HG03159 (cell line): ENCODE data around the gene TAOK3.

Experiments used
- ATAC-seq: cut with Tn5 transposase; IDR thresholded peaks from one replicate; pipeline ENCODE4 v1.9.1; 2021; ENCODE audit warnings: mild to moderate bottlenecking, moderate library complexity; ENCODE audit not compliant: unreplicated experiment

The TAOK3 gene

DNA sequence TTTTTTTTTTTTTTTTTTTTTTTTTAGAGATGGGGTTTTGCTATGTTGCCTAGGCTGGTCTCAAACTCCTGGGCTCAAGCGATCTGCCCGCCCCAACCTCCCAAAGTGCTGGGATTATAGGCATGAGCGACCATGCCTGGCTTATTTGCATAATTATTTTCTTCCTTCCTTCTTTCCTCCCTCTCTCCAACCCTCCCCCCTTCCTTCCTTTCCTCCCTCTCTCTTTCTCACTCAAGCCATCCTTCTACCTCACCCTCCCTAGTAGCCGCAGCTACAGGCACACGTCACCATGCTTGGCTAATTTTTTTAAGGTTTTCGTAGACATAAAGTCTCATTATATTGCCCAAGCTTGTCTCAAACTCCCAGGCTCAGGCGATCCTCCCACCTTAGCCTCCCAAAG is 152.9 kb downstream of the TAOK3 start:
- ATAC-seq: no peak

DNA sequence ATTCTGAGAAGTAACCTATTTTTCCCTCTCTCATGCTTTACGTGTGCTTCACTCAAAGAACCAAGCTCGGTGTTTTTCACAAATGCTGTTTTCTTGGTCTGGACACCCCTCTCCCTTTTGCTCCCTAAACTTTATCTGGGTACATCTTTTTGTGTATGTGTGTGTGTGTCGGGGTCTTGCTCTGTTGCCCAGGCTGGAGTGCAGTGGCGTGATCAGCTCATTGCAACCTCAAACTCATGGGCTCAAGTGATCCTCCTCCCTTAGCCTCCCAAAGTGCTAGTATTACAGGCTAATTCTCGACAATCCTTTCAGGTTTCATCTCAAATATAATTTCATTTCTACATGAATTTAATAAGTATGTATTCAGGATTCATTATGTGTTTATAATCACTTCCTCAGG is 153.6 kb downstream of the TAOK3 start:
- no peak for ATAC-seq

DNA sequence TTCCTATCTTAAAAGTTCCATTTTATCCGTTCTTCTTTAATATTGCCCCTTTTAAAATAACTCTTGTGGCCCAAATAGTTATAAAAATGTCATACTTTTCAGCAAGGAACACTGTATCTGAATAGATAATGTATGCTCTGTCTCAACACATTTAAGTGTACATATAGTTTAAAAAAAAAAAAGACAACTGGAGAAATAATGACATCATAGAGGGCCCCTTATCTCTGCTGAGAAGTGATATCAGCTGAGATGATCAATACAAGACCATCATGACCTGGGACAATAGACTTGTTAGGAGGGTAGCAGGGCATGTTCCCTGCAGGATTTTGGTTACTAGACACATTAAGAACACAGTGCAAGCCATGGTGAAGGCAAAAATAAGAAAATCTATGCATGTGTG is 159.3 kb downstream of the TAOK3 start:
- ATAC-seq: no peak

DNA sequence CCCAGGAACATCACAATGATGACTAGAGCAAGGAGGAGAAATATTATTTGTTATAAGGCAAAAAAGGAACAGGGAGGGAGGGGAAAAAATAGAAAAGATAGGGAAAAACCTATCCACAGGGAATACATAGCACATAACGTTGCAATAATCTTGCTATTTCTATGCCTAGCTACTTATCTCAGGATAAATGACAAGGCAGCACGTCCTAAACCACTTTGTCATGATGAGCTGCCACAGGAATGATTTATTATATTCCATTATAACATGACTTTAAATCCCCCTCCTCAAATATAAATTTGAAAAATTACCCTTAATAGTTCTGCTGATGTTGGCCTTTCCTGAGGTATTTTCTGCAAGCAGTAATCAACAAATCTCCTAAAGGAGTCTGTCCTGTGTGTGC is 160.1 kb downstream of the TAOK3 start:
- no peak for ATAC-seq

DNA sequence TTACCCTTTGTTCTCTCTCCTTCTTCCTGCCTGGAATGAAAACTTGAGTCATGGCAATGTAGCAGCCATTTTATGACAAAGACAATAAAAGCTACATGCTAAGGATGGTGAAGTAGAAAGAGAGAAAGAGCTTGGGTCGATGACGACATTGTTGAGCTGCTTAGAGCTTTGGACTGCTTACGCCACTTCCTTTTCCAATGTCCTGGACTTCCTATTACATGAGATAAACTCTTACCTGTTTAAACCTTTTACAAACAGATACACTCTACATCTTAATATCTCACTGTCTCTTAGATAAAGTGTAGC is 166.6 kb downstream of the TAOK3 start:
- ATAC-seq: no peak

- ATAC-seq: no peak
These were observed 178.7 kb downstream of the TAOK3 start for GRCh38 chr12:118193958-118194357.

- ATAC-seq: no peak
These were observed 179.2 kb downstream of the TAOK3 start for GRCh38 chr12:118193477-118193876.

DNA sequence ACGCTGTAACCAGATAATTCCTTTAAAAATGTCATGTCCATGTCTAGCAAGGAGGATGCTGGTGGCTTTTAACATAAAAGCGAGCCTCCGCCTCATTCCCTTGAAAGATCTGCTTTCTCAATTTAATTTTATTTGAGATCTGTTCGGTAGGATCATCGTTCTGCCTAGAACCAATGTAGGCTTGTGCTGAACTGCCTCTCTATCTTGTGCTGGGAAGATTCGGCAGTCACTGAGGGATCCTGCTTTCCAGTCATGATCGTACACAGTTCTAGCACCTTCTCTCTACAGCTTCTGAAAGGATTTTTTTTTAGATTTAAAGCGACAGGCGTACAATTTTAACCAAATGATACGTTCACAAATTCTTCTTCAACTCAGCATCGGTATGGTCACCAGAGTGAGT is 182.4 kb downstream of the TAOK3 start:
- ATAC-seq: no peak

DNA sequence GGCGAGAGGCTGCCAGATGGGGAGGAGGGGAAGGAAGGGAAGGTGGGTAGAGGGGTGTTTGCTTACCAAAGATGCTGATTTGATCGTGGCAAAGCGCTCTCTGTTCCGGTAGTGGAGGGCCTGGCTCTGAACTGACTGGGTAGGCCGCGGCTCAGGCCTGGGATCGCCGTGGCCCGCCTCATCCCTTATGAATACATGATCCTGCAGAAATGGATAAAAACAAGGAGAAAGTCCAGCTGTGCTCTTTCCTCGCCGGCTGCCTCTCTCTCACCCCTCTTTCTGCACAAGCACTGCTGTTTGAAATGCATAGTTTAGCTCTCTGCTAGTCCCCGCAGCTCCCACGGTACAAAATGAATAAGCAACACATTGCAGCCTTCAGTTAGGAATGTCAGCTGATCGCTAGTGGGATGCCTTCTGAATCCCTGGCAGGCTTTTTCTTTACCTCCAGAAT is 182.9 kb downstream of the TAOK3 start:
- ATAC-seq: no peak

DNA sequence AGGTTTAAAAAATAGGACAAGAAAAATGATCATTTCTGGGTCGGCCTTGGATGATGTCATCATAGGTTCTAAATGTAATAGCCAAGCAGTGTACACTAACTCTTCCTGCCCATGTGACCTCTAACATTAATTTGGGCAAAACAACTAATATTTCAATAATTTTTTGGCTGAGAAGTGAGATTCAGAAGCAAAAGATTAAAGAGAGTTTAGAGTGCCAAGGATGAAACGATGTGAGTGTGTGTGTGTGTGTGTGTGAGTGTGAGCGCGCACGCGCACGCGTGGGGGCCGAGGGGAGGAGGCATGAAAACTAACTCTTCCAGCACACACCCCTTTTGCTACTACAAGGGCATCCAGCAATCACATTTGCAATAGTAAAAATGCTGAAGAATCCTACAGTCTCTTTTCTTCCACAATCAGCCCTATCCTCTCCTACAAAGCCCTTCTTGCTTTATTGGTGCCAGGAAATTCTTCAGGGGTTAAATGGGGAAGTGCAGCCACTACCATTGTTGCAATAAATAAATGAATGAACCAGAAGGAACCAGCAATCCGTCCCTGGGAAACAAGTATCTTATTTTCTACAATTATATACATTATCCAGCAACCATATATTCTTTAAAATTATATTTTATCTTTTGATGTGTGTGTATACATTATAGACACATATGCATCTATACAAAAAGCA is 183.9 kb downstream of the TAOK3 start:
- no peak for ATAC-seq

DNA sequence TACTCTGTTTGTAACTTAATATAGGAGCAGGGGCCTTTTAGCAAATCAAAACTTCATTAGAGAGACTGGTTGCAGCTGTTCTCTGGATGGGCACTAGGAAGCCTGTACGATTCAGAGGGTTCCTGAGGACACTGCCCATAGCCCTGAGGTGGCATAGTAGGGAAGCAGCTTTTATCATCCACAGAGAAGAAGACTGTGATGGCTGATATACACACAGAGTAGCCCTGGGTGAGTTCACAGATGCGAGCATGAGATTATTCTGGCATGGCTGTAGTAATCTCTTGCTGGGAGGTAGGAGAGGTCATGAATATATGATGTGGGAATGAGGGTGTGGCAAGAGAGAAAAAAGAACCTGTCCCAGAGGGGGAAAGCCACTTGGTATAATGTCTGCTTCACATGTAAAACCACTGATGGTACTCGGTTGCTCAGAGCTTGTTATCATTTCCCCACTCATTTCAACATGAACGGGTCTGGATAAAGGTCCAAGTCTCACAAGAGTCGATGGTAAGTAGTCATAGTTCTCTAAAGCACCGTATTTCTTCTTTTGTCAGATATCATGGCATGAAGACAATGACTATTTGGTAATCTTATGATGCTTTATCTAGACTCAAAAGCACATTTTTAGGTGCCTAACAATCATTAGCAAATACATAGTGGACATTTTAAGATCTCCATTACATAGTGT is 184.8 kb downstream of the TAOK3 start:
- ATAC-seq: no peak

GRCh38 chr12:118185602-118186397 is 186.9 kb downstream of the TAOK3 start:
- no peak for ATAC-seq

DNA sequence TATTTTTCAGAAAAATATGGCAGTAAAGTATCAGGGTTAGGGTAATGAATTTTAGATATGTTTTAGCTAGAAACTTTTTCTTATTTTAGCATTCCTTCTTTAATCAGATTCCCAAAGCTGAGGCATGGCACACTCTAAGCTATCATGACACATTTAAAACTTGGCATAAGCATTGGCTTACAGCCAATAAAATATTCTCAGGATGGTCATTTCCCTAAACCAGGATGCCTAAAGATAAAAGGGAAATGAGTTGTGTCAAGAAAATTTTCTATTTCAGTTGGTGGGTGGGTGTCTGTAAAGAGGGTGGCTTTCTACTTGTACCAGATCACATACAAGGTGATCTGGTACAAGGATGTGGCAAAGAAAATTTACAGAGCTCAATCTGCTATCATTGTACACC is 189.0 kb downstream of the TAOK3 start:
- ATAC-seq: no peak

- ATAC-seq: no peak
These were observed 189.6 kb downstream of the TAOK3 start for GRCh38 chr12:118183155-118183554.

GRCh38 chr12:118175823-118176447 is 196.8 kb downstream of the TAOK3 start:
- ATAC-seq: peak; percentile 93

DNA sequence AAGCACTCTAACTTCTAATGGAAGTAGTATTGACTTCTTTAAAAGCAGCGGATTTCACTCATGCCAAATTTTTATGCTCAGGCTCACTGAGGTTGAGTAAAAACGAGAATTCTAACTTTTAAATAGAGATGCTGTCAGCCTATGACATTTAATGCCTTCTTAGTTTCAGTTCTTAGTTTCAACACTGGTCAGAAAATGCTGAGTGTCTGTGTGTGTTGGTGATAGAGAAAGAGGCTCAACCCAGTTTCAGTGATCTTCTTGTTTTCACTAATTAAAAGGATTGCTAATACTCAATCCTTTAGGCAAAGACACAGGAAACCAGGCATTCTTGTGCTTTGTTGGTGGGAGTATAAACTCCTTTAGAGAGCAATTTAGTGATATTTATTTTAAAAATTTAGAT is 205.8 kb downstream of the TAOK3 start:
- peak; percentile 98 for ATAC-seq

DNA sequence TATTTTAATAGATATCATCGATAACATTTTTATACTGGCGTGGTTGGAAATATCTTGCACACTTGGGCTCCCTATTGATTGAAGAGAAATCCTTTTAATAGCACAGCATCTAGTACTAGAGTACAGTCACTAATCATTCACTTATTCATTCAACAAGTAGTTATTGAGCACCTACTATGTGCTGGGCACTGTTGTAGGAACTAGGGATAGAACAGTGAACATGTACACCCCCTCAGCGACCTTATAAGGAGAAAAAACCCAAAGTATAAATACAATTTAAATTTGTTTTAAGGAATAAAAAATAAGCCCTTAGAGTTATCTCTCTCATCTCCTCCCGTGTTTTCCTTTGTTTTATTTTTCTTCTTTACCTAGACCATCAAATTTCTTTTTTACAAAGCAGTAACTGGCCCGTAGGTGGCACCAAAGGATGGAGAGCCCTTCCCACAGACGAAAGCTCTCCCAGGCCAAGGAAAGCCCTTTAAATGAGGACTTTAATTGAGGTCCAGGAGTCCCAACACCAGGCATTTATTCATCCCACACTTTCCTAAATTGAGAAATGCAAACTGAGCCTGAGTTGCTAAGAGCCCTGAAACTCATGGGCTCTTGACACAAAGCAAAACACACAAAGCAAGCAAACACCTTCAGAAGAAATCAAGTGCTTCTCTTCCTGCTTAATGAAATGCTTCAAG is 207.8 kb downstream of the TAOK3 start:
- no peak for ATAC-seq

- no peak for ATAC-seq
These were observed 212.2 kb downstream of the TAOK3 start for GRCh38 chr12:118160536-118160935.

- no peak for ATAC-seq
These were observed 221.0 kb downstream of the TAOK3 start for GRCh38 chr12:118151755-118152154.

DNA sequence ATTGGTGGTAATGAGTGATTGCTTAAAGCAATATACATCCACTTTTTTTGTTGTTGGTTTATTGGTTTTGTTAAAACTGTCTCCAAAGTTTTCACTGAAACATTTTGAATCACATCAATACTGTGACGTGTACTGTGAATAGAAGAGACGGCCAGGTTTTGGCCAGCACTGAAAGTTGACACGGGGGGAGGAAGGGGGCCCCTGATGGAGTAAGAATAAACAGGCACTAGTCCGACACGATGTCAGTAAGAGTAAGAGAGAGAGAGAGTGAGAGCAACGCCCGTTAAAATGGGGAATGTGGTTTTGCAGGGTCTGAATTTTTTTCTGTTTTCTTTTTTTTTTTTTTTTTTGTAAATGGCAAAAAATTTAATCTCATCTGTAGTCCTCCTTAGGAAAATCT is 222.1 kb downstream of the TAOK3 start:
- ATAC-seq: no peak

DNA sequence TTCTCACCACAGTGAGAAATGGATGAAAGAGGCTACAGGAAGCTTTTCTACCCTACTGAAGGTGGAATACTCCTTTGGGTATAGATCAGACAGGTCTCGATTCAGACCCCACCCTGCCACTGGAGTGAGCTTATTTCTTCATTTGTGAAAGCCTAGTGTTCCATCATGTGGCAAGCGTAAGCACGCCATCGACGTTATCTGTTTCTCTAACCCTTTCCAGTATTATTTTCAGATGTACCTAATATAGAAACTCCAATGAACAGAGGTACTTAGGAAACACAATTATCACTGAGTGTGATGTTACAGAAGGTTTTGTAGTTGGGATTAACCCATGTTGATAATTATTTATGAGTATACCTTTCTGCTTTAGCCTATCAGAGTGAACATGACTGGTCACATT is 224.4 kb downstream of the TAOK3 start:
- ATAC-seq: no peak
